NCI-H1048 (cell line): ENCODE measurements around the gene DYRK1B.
"Not testable (repeated sequence)": the region's sequence is repeated elsewhere in the genome, so short reads cannot be mapped to it uniquely, and the experiment has no call there.

Experiments used
- DNase-seq: peaks from one replicate; lab custom pipeline; 2025; lab: John Stamatoyannopoulos, UW

DYRK1B gene

GRCh38 chr19:39809368-39809767 is 24.6 kb downstream of the DYRK1B start:
- DNase-seq, result no peak

- not testable (repeated sequence) for DNase-seq
These were observed 25.3 kb downstream of the DYRK1B start for GRCh38 chr19:39808688-39809087.

GRCh38 chr19:39807846-39808364 is 26.1 kb downstream of the DYRK1B start:
- DNase-seq, result no peak

DNA sequence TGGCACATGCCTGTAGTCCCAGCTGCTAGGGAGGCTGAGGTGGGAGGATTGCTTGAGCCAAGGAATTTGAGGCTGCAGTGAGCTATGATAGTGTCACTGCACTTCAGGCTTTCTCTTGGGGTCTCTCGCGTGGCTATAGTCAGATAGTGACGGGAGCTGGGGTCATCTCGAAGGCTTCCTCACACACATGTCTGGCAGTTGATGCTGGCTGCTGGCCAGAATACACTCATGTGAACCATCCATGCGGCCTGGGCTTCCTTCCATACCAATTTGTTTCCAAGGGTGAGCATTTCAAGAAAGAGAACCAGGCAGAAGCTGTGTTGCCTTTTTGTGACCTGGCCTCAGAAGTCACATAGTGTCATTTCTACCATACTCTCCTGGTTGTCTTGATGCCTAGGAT is 28.9 kb downstream of the DYRK1B start:
- no peak for DNase-seq

DNA sequence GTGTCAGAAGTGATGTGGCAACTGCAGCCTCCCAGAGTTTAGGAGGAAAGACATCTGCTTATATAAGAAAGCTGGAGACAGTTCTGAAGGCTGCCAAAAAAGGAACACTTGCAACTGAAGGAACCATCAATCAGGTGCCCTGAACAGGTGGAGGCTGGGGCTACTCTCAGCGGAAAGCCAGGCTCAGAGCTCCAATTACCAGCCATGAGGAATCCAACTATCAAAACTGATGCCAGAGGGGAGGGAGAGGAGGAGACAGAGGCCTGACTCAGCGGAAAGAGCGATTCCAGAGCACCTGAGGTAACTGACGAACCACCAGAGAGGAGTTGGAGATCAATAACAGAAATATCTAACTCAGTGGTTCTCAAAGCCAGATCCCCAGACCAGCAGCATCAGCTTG is 31.0 kb downstream of the DYRK1B start:
- DNase-seq, result no peak

- DNase-seq, result no peak
These were observed 36.9 kb downstream of the DYRK1B start for GRCh38 chr19:39797083-39797482.

DNA sequence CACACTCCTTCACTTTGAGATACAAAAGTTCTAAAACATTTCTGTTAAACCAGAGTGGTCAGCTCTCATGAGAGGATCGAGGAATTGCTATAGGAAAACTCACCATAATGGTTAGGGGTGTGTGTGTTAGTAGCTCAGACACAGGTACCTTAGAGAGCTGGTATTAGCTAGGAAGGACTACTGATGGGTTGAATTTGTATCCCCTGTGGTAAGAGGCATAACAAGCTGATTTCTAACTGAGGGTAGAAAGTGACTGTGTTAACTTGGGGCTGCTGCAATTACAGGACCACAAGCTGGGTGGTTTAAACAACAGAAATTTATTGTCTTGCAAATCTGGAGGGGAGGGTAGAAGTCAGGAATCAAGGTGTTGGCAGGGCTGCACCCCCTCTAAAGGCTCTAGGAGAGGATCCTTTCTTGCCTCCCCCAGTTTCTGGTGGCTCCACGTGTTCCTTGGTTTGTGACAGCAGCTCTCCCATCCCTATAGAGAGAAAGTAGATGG is 37.9 kb downstream of the DYRK1B start:
- DNase-seq, result no peak

DNA sequence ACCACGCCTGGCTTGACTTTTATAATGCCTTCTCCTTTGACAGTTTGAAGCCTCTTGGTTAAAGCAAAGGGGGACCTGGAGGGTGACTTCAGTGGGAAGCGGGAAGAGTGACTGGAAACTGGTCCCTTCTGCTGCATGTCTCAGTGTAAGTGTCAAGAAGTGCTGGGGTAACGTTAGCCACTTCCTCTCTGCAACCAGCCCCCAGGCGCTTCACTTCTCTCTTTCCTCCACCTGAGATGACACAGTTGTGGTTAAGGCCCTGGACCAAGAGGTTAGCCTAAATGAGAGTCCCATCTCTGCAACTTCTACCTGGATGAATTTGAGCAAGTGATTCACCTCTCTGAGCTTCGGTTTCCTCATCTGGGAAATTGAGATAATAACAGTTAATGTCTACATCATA is 39.0 kb downstream of the DYRK1B start:
- DNase-seq, result no peak

GRCh38 chr19:39792999-39793546 is 40.9 kb downstream of the DYRK1B start:
- DNase-seq, result no peak

- no peak for DNase-seq
These were observed 45.7 kb downstream of the DYRK1B start for GRCh38 chr19:39788244-39788643.

DNA sequence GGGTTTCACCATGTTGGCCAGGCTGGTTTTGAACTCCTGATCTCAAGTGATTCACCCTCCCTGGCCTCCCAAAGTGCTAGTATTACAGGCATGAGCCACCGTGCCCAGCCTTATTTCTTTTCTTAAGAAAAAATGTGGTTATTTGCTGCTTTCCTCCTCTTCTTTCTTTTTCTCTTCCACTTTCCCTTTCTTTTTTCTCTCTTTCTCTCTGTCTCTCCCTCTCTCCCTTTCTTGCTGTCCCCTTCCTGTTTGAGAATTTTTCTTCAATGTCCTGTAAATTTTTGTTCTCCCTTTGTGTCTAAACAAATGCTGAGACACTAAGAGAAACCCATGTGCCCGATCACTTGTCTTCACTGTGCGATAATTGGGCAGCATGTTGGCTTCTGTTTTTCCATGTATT is 53.1 kb downstream of the DYRK1B start:
- no peak for DNase-seq

DNA sequence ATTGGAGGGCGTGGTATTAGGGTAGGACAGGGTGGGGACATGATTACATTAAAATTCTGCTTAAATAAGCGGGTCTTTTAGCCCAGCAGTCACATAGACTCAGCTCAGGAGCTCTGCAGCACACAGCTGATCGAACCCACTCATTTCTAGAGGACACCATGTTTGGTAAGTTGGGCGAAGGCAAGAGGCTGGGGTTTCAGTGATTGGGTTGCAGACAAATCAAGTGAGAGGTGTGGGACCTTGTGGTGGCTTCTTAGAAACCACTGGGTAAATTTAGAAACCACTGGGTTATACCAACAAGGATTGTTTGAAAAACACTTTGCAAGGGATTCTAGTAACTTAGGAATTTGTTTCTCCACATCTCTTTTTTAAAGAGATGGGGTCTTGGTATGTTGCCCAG is 55.2 kb downstream of the DYRK1B start, which contains the start of gene LEUTX:
TSS of gene LEUTX (plus strand) at position 92 of the 400 bp plus-strand sequence. CDS start at position 159, 67 bp downstream.
- DNase-seq, result no peak
